Neural crest cell (in vitro differentiated cells): ENCODE data around the gene PIWIL4. TPM values are rescaled to one million over a fixed set of nuclear protein-coding genes. Genes with fewer than 3 reads are reported as not detected.

Experiments used
- DNase-seq: peaks from one replicate; pipeline ENCODE4 v3.0.0; 2021; ENCODE audit warnings: low read depth, mixed read lengths, low spot score
- H3K27ac Mint-ChIP-seq: one replicate; pipeline ENCODE4 v1.8.0; 2021; ENCODE audit warnings: mild to moderate bottlenecking, mixed read lengths; ENCODE audit not compliant: unreplicated experiment
- H3K27me3 Mint-ChIP-seq: 2 replicates; pipeline ENCODE4 v1.8.0; 2021; ENCODE audit warnings: low read depth, mild to moderate bottlenecking, mixed read lengths
- H3K36me3 Mint-ChIP-seq: 2 replicates; pipeline ENCODE4 v1.8.0; 2021; ENCODE audit warnings: low read depth, mild to moderate bottlenecking, mixed read lengths
- H3K4me1 Mint-ChIP-seq: 2 replicates; pipeline ENCODE4 v1.8.0; 2021; ENCODE audit warnings: mixed read lengths
- H3K4me3 Mint-ChIP-seq: one replicate; pipeline ENCODE4 v1.8.0; 2021; ENCODE audit warnings: mild to moderate bottlenecking, mixed read lengths
- H3K9me3 Mint-ChIP-seq: 2 replicates; pipeline ENCODE4 v1.8.0; 2021; ENCODE audit warnings: mixed read lengths
- total RNA-seq: library from RNA; stranded (reverse); gene quantifications from 2 replicates; pipeline ENCODE4 v1.2.1, GENCODE V29; 2021
- TF ChIP-seq, protein P1 (sequence below): fragments of 200-600 bp; sonication (generic); conservative IDR thresholded peaks from 2 replicates; pipeline ENCODE4 v1.5.0; 2021; ENCODE audit warnings: antibody characterized with exemption, mild to moderate bottlenecking

The PIWIL4 gene
- total RNA-seq, 1 donor from 2014 or later, result 0.72 TPM

DNA sequence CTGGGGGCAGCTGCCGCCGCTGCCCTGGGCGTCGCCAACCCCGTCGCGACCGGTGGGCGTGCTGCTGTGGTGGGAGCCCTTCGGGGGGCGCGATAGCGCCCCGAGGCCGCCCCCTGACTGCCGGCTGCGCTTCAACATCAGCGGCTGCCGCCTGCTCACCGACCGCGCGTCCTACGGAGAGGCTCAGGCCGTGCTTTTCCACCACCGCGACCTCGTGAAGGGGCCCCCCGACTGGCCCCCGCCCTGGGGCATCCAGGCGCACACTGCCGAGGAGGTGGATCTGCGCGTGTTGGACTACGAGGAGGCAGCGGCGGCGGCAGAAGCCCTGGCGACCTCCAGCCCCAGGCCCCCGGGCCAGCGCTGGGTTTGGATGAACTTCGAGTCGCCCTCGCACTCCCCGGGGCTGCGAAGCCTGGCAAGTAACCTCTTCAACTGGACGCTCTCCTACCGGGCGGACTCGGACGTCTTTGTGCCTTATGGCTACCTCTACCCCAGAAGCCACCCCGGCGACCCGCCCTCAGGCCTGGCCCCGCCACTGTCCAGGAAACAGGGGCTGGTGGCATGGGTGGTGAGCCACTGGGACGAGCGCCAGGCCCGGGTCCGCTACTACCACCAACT is 22.4 kb upstream of the PIWIL4 start:
- peak; percentile 18 for DNase-seq
- TF ChIP-seq, protein P1, sequence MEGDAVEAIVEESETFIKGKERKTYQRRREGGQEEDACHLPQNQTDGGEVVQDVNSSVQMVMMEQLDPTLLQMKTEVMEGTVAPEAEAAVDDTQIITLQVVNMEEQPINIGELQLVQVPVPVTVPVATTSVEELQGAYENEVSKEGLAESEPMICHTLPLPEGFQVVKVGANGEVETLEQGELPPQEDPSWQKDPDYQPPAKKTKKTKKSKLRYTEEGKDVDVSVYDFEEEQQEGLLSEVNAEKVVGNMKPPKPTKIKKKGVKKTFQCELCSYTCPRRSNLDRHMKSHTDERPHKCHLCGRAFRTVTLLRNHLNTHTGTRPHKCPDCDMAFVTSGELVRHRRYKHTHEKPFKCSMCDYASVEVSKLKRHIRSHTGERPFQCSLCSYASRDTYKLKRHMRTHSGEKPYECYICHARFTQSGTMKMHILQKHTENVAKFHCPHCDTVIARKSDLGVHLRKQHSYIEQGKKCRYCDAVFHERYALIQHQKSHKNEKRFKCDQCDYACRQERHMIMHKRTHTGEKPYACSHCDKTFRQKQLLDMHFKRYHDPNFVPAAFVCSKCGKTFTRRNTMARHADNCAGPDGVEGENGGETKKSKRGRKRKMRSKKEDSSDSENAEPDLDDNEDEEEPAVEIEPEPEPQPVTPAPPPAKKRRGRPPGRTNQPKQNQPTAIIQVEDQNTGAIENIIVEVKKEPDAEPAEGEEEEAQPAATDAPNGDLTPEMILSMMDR, result no peak
- H3K36me3 Mint-ChIP-seq, result peaks cover 2% of the 10 kb centered on the region
- peaks cover 31% of the 10 kb centered on the region for H3K4me1 Mint-ChIP-seq
- no peak overlapping the region for H3K27ac Mint-ChIP-seq
- H3K4me3 Mint-ChIP-seq, result peak overlapping the region; percentile 42
- H3K9me3 Mint-ChIP-seq, result no peaks in the 10 kb centered on the region
- H3K27me3 Mint-ChIP-seq, result peaks cover 11% of the 10 kb centered on the region

DNA sequence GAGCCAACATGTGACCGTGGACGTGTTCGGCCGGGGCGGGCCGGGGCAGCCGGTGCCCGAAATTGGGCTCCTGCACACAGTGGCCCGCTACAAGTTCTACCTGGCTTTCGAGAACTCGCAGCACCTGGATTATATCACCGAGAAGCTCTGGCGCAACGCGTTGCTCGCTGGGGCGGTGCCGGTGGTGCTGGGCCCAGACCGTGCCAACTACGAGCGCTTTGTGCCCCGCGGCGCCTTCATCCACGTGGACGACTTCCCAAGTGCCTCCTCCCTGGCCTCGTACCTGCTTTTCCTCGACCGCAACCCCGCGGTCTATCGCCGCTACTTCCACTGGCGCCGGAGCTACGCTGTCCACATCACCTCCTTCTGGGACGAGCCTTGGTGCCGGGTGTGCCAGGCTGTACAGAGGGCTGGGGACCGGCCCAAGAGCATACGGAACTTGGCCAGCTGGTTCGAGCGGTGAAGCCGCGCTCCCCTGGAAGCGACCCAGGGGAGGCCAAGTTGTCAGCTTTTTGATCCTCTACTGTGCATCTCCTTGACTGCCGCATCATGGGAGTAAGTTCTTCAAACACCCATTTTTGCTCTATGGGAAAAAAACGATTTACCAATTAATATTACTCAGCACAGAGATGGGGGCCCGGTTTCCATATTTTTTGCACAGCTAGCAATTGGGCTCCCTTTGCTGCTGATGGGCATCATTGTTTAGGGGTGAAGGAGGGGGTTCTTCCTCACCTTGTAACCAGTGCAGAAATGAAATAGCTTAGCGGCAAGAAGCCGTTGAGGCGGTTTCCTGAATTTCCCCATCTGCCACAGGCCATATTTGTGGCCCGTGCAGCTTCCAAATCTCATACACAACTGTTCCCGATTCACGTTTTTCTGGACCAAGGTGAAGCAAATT is 21.7 kb upstream of the PIWIL4 start:
- TF ChIP-seq, protein P1, result no peak
- H3K4me1 Mint-ChIP-seq, result peaks cover 33% of the 10 kb centered on the region
- peaks cover 11% of the 10 kb centered on the region for H3K27me3 Mint-ChIP-seq
- H3K36me3 Mint-ChIP-seq, result peaks cover 2% of the 10 kb centered on the region
- H3K9me3 Mint-ChIP-seq, result no peaks in the 10 kb centered on the region
- no peak for DNase-seq
- H3K4me3 Mint-ChIP-seq, result peak overlapping the region; percentile 77
- no peak overlapping the region for H3K27ac Mint-ChIP-seq

DNA sequence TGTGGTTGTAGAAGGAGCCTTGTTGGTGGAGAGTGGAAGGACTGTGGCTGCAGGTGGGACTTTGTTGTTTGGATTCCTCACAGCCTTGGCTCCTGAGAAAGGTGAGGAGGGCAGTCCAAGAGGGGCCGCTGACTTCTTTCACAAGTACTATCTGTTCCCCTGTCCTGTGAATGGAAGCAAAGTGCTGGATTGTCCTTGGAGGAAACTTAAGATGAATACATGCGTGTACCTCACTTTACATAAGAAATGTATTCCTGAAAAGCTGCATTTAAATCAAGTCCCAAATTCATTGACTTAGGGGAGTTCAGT is 21.1 kb upstream of the PIWIL4 start:
- peaks cover 11% of the 10 kb centered on the region for H3K27me3 Mint-ChIP-seq
- no peaks in the 10 kb centered on the region for H3K9me3 Mint-ChIP-seq
- peak overlapping the region; percentile 77 for H3K4me3 Mint-ChIP-seq
- no peak for DNase-seq
- peaks cover 35% of the 10 kb centered on the region for H3K4me1 Mint-ChIP-seq
- peaks cover 2% of the 10 kb centered on the region for H3K36me3 Mint-ChIP-seq
- H3K27ac Mint-ChIP-seq, result no peak overlapping the region
- TF ChIP-seq, protein P1, result no peak

DNA sequence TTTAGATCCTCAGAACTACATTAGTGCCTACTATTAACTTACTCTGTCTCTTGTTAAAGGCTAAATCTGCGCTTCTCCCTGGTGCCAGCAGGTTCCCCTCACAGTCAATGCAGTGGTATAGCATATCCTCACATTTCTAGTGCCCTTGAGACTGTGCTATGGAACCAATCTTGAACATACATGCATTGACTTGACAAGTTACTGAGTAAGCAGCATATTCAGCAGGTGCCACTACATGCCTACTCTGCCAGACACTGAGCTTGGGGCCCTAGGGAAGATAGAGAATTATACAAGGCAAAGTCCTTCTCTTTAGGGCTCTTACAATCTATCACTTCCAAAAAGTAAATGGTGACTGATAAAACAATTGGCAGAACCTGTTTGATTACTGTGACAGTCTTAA is 20.3 kb upstream of the PIWIL4 start:
- TF ChIP-seq, protein P1, result no peak
- no peaks in the 10 kb centered on the region for H3K9me3 Mint-ChIP-seq
- H3K27me3 Mint-ChIP-seq, result peaks cover 6% of the 10 kb centered on the region
- H3K4me1 Mint-ChIP-seq, result peaks cover 35% of the 10 kb centered on the region
- peaks cover 2% of the 10 kb centered on the region for H3K36me3 Mint-ChIP-seq
- no peak for DNase-seq
- H3K27ac Mint-ChIP-seq, result no peak overlapping the region
- peak overlapping the region; percentile 76 for H3K4me3 Mint-ChIP-seq

DNA sequence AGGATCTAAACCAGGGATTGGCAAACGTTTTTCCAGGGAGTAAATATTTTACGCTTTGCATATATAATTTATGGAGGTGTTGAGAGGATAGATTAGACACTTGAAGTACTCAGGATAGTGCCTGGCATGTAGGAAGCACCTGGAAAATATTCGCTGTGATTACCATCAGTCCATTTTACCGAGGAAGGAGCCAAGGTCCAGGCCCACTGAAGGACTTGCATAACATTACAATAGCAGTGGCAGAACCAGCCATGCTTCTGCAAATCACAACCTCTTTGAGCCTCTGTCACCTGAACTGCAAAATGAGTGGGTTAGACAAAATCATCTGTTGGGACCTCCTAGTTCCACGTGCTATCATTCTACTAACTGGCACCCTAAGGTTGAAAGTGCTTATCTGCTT is 18.0 kb upstream of the PIWIL4 start:
- TF ChIP-seq, protein P1, result no peak
- no peaks in the 10 kb centered on the region for H3K9me3 Mint-ChIP-seq
- H3K27ac Mint-ChIP-seq, result no peak overlapping the region
- H3K4me1 Mint-ChIP-seq, result peaks cover 24% of the 10 kb centered on the region
- H3K27me3 Mint-ChIP-seq, result peaks cover 4% of the 10 kb centered on the region
- no peak for DNase-seq
- H3K4me3 Mint-ChIP-seq, result no peak overlapping the region
- H3K36me3 Mint-ChIP-seq, result peaks cover 2% of the 10 kb centered on the region
